CD4-positive, alpha-beta T cell treated with Interleukin-17A for 1 hour (primary cell): ENCODE data around the gene PLCD4.

Experiments
- DNase-seq: peaks from one replicate; pipeline ENCODE4 v3.0.0-alpha.2; 2020

Gene PLCD4

GRCh38 chr2:218622606-218623365 lies 15.1 kb downstream of the PLCD4 start:
- DNase-seq, result no peak

- no peak for DNase-seq
These were observed 15.6 kb downstream of the PLCD4 start for GRCh38 chr2:218623366-218623705.

DNA sequence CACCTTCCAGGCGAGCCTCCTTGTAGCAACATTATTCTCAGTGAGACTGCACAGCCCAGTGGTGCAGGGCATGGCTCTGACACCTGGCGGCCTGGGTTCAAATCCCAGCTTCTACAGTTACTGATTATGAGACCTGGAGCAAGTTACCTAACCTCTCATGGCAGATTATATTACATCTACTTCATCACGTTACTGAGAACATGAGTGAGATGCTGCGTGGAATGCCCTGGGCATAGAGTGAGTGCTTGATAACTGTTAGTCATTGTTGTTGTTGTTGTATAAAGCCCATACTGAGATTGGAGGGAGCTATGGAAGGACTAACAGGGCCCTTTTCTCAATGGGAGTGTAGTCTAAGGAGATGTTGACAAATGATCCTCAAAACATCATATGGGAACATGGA lies 18.7 kb downstream of the PLCD4 start:
- no peak for DNase-seq

DNA sequence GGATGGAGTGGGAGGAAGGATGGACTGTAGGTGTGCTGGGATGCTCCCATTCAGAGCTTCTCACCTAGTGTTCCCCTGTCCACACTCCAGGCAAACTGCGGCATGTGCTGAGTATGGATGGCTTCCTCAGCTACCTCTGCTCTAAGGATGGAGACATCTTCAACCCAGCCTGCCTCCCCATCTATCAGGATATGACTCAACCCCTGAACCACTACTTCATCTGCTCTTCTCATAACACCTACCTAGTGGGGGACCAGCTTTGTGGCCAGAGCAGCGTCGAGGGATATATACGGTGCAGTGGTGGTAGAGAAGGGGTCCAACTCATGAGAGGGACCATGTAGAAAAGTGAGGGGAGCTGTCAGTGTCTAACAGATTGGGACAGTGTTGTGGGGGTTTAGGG lies 20.2 kb downstream of the PLCD4 start:
- DNase-seq, result no peak

- DNase-seq, result no peak
These were observed 24.1 kb downstream of the PLCD4 start for GRCh38 chr2:218631837-218632236.

GRCh38 chr2:218635719-218636118 lies 28.0 kb downstream of the PLCD4 start:
- DNase-seq, result no peak

DNA sequence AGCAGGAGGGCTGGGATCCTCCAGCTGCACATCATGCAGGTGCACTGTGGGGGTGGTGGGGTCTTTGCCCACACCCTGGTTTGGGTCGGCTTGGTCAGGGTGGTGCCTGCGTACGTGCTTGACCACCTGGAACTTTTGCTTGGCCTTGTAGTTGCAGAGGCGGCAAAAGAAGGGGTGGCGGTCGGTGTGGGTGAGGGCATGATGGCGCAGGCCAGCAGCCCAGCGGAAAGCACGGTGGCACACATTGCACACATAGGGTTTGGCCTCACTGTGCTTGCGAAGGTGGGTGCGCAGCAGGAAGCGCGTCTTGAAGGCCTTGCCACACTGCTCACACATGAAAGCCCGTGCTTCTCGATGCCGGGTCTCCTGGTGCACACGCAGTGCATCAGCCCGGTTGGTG lies 30.7 kb downstream of the PLCD4 start:
- DNase-seq, result no peak

GRCh38 chr2:218642121-218642656 lies 34.5 kb downstream of the PLCD4 start:
- DNase-seq, result no peak

DNA sequence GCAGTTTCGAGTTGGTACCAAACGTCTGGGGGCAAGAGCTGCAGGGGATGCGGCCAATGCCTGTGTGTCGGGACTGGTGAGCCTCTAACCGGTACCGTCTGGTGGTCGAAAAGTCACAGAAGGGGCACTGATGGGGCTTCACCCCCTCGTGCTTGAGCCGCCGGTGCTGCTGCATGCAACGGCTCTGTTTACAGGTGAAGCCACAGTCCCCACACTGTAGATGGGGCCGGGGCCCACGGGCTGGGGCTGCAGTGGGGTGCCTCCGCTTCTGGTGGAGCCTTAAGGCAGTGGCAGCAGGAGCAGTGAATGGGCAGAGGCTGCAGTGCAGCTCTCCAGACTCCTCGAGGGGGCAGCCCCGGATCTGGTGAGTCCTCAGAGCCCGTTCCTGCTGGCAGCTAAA lies 35.1 kb downstream of the PLCD4 start:
- no peak for DNase-seq

- no peak for DNase-seq
These were observed 36.1 kb downstream of the PLCD4 start for GRCh38 chr2:218643751-218644310.

DNA sequence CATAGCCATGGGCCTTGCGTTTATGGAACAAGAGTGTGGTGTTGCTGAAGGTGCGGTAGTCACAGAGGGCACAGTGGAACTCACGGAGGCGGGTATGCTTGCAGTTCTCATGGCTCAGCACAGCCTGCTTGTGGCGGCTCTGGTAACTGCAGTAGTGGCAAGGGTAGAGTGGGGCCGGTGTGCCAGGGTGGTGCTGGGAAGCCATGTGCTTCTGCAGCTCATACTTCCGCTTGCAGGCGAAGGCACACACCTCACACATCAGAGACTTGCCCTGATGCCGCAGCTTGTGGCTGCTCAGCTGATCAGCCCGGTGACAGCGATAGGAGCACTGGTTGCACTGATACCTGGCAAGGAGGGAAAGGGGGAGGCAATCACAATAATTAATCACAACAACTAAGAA lies 37.0 kb downstream of the PLCD4 start:
- DNase-seq, result no peak

DNA sequence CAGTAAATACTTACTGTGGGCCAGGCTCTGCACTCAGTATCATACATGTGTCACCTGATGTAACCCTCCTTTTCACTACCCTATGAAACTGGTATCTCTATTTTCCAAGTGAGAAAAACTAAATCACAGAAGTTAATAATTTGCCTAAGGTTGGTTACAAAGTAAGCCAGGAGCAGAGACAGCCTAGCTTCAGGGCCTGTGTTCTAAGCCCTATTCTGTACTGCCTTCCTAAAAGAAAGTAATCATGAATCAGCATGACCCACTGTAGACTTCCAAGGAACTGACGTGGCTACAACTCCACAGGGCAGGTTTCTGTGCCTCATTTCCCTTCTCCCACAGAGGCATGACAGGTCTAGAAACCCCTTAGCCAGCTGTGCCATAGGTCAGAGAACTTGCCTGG lies 37.4 kb downstream of the PLCD4 start:
- no peak for DNase-seq

DNA sequence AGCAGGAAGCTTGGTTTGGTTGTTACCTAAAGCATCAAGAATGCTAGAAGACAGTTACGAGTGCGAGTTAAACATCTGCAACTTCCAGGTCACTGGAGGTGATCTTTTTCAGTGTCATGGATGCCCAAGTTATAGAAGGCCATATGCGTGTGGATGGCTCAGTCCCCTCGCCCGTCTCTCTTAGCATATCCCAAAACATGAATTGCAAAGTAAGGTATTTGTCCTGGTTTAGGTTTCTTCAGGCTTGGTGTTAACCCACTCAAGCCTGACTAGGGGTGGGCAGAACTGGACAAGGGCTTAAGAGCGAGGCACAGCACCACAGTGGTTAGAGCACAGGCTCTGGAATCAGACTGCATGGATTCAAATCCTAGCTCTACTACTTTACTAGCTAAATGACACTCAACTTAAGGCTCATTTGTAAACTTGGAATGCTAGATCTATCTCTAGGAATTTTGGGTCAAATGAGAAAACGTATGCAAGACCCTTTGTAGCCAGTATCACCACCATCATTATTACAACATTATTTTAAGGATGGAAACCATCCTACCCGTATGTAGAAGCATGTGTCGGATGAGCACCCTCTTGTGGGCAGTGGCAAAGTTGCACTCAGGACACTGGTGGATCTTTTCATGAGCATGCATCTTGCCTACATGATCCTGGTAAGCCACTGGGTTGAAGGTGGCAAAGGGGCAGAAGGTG lies 40.5 kb downstream of the PLCD4 start:
- DNase-seq, result peak; percentile 66

DNA sequence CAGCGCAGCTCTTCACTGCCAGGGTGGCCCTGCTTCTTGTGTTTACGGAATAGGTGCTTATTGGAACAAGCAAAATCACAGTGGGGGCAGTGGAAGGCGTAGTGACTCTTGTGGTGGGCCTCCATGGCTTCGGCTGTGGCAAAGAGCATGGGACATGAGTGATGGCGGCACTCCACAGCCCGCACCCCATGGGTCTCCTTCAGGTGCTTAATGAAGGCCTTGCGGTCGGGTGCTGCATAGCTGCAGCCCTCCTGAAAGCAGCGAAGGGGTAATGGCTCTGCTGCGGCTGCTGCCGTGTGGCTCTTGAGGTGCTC lies 41.0 kb downstream of the PLCD4 start:
- DNase-seq, result no peak

- no peak for DNase-seq
These were observed 48.1 kb downstream of the PLCD4 start for GRCh38 chr2:218655751-218656150.

DNA sequence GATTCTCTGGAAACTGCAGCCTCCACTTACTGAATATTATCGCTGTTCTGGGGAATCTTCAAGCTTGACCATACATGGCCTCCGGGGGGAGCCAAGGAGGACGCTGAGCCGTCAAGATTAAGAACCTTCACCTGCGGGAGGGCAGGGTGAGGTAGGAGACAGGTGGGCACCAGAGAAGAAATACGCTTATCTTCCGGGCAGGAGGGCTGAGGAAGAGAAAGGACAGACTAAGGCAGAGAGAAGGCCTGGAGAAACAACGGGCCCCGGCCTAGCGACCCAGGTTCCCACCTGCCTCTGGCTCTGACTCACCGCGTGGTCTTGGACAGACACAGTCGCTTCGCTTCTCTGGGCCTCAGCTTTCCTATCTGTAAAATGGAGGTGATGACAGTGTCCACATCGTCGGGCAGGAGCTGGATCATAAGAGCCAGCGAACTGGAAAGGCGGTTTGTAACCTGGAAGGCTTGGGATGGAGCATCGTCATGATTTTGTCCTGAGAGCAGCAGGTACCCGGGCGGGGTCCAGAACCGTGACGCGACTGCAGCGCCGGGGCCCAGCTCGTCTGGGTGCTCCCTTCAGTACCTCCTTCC lies 51.1 kb downstream of the PLCD4 start:
- DNase-seq, result peak; percentile 49

- DNase-seq, result peak; percentile 94
These were observed 51.7 kb downstream of the PLCD4 start, which contains the start of the genes BCS1L and ZNF142 for GRCh38 chr2:218659258-218659987. TSS of gene BCS1L (plus strand) at chr2:218659683. CDS start at chr2:218660988, 1,305 bp downstream. TSS of gene ZNF142 (minus strand) at chr2:218659623. CDS start at chr2:218656429, 3,194 bp downstream.

DNA sequence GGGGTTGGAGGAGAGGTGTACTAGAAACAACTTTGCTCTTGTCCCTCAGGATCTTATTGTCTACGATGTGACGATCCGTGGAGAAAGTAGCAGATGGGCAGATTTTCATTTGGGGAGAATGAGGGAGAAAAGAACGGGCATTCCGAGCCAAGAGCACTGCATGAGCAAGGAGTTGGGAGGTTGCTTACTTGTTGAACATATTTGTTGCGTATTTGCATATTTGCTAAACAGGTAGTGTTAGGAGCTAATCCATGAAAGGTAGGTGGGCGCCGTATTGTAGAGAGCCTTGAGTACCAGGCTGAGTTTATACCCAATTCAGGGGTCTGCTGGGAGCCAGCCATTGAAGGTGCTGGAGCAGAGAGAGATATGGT lies 52.3 kb downstream of the PLCD4 start:
- no peak for DNase-seq

DNA sequence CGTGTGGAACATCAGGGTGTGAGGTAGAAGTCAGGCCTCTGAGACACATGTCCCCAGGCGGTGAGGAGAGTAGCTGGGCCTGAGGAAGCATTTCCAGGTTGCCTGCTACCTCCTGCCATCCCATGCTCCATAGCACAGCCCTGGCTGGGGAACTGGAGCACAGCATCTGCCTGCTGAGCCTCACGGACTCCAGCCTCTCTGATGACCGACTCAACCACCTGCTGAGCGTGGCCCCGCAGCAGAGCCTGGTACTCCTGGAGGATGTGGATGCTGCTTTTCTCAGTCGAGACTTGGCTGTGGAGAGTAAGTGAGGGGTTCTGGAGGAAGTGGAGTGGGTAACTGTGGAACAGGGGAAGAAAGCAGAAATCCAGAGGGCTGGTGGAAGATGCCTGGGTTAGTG lies 54.7 kb downstream of the PLCD4 start:
- DNase-seq, result no peak

- no peak for DNase-seq
These were observed 55.1 kb downstream of the PLCD4 start for GRCh38 chr2:218662827-218663226.

- DNase-seq, result no peak
These were observed 56.2 kb downstream of the PLCD4 start for GRCh38 chr2:218663901-218664300.

DNA sequence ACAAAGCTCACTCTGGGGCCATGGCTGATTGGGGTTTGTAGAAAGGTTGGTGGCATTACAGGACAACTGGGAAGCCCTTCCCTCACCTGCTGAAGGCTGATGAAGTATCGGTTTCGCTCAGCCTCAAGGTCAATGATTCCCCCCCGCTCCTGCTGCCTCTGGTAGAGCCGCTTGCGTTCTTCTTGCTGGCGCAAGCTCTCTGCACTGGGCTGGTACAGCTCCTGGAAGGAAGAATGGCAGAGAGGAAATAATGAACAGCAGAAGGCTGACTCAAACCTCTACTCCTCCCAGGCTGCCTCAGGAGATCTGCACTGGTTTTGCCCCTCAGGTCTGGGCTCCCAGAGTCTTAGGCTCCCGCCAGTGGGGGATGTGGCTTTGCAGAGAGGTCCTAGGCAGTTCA lies 57.0 kb downstream of the PLCD4 start:
- no peak for DNase-seq

DNA sequence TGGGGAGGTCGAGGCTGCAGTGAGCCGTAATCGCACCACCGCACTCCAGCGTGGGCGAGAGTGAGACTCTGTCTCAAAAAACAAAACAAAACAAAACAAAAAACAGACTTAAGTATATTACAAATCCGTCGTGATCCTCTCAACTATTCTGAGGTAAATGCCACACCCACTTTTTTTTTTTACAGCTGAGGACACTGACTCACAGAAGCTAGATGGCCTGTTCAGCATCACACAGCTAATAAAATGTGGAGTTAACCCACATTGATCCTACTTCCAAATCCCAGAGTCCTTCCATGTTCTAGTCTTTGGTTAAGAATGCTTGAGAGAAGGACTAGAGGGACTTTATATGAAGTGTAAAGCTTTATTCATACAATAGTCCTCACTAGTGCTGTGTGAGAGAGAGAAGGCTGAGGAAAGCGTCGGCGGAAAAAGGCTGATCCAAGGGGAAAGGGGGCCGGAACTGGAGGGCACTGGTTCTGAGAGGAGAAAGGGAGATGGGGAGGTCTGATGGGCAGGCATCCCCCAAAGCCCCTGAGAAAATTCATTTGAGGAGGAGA lies 63.5 kb downstream of the PLCD4 start:
- peak; percentile 1 for DNase-seq
